Activated T-helper 1 cell treated with anti-CD3 and anti-CD28 coated beads, Interleukin-12 subunit alpha, Interleukin-12 subunit beta, Interleukin-2, Interleukin-4 antibody, amounts not matched to agents 30 ng/mL and 10 ng/mL and 1 ng/mL, durations not matched to agents 14 hours and 24 hours and 36 hours (primary cell): ENCODE data around the gene METTL2B. TPM values are rescaled to one million over a fixed set of nuclear protein-coding genes. Genes with fewer than 3 reads are reported as not detected.
"Not testable (repeated sequence)": the region's sequence is repeated elsewhere in the genome, so short reads cannot be mapped to it uniquely, and the experiment has no call there.

Source experiments
- DNase-seq: peaks from one replicate; pipeline ENCODE4 v3.0.0; 2021; ENCODE audit warnings: low spot score
- H3K27ac Mint-ChIP-seq: one replicate; pipeline ENCODE4 v1.8.0; 2021; ENCODE audit warnings: mild to moderate bottlenecking, mixed read lengths
- H3K27me3 Mint-ChIP-seq: one replicate; pipeline ENCODE4 v1.8.0; 2022; ENCODE audit warnings: mild to moderate bottlenecking, moderate library complexity, mixed read lengths; ENCODE audit not compliant: insufficient read depth
- H3K36me3 Mint-ChIP-seq: one replicate; pipeline ENCODE4 v1.8.0; 2021; ENCODE audit warnings: low read depth, mixed read lengths
- H3K4me1 Mint-ChIP-seq: one replicate; pipeline ENCODE4 v1.8.0; 2021; ENCODE audit warnings: low read depth, mixed read lengths
- H3K4me3 Mint-ChIP-seq: one replicate; pipeline ENCODE4 v1.8.0; 2021; ENCODE audit warnings: mild to moderate bottlenecking, moderate library complexity, mixed read lengths
- H3K9me3 Mint-ChIP-seq: one replicate; pipeline ENCODE4 v1.8.0; 2021; ENCODE audit warnings: mixed read lengths
- intact Hi-C: fragments of 100-400 bp; cut with micrococcal nuclease; formaldehyde crosslinking; loops from one replicate; pipeline ENCODE4 v1.15.1; 2024
- total RNA-seq: library from RNA; stranded (reverse); gene quantifications from 2 replicates; pipeline ENCODE4 v1.2.3, GENCODE V29; 2022

The METTL2B gene
- total RNA-seq, 1 donor from 2014 or later = 64.9 TPM

DNA sequence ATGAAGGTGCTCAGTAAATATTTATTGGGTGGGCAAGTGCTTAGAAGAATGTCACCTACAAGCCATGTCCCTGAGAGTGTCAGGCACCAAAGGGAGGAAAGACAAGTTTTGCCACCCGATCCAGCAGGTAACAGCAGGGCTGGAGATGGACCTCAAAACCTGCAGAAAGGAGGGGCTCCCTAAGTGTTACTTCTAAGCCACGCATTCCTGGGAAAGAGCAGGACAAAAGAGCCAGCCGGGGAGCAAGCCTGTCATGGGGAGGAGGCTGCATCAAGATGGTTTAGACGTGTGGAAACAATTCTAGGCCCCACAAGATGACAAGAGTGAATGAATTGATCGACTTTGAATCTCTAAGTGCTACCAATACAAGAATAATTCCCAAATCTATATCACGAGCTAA is 38.7 kb downstream of the METTL2B start:
- H3K27me3 Mint-ChIP-seq, H3K36me3 Mint-ChIP-seq, H3K4me1 Mint-ChIP-seq, H3K27ac Mint-ChIP-seq, DNase-seq, H3K9me3 Mint-ChIP-seq, H3K4me3 Mint-ChIP-seq, intact Hi-C loops: not testable (repeated sequence)

- H3K4me3 Mint-ChIP-seq, H3K27me3 Mint-ChIP-seq, H3K27ac Mint-ChIP-seq, H3K4me1 Mint-ChIP-seq, intact Hi-C loops, H3K36me3 Mint-ChIP-seq, DNase-seq, H3K9me3 Mint-ChIP-seq: not testable (repeated sequence)
These were observed 40.5 kb downstream of the METTL2B start for GRCh38 chr7:128517023-128517422.

- H3K27me3 Mint-ChIP-seq, H3K36me3 Mint-ChIP-seq, H3K9me3 Mint-ChIP-seq, DNase-seq, H3K27ac Mint-ChIP-seq, H3K4me1 Mint-ChIP-seq, H3K4me3 Mint-ChIP-seq, intact Hi-C loops: not testable (repeated sequence)
These were observed 46.8 kb downstream of the METTL2B start for GRCh38 chr7:128523226-128523931.

- H3K4me1 Mint-ChIP-seq, H3K27me3 Mint-ChIP-seq, DNase-seq, H3K9me3 Mint-ChIP-seq, intact Hi-C loops, H3K36me3 Mint-ChIP-seq, H3K4me3 Mint-ChIP-seq: not testable (repeated sequence)
- H3K27ac Mint-ChIP-seq = peak overlapping the region; percentile 23
These were observed 47.5 kb downstream of the METTL2B start for GRCh38 chr7:128523932-128524524.

DNA sequence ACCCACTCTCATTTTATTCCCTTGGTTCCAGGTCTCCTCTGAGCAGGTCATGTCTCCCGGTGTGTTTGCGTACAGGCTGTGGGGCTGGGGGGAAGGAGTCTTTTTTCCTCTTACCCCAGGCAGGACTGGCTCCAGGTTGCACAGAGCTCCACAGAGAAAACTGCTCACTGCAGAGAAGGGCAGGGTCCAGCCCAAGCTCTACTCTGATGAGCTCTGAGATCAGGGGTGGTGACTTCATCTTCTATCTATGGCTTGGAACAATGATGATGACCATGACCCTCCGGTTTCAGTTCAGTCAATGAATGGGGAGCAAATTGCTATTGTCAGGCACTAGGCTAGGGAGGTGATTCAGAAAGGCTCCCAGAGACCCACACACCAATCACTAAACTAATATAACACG is 49.0 kb downstream of the METTL2B start:
- H3K4me1 Mint-ChIP-seq, H3K36me3 Mint-ChIP-seq, DNase-seq, H3K4me3 Mint-ChIP-seq, H3K9me3 Mint-ChIP-seq, H3K27me3 Mint-ChIP-seq, H3K27ac Mint-ChIP-seq, intact Hi-C loops: not testable (repeated sequence)

- H3K27ac Mint-ChIP-seq = not testable (repeated sequence)
These were observed 49.5 kb downstream of the METTL2B start for GRCh38 chr7:128526062-128526466.

GRCh38 chr7:128529191-128529590 is 52.6 kb downstream of the METTL2B start:
- H3K9me3 Mint-ChIP-seq, H3K27ac Mint-ChIP-seq, DNase-seq, H3K27me3 Mint-ChIP-seq, H3K4me3 Mint-ChIP-seq, intact Hi-C loops: not testable (repeated sequence)
- Mint-ChIP-seq H3K36me3 (peaks cover 14% of the 10 kb centered on the region), H3K4me1 (peaks cover 28% of the 10 kb centered on the region)

More at GRCh38 chr7:128526062-128526466, 49.5 kb downstream of the METTL2B start:
- H3K4me3 Mint-ChIP-seq, H3K36me3 Mint-ChIP-seq, DNase-seq, intact Hi-C loops, H3K27me3 Mint-ChIP-seq, H3K4me1 Mint-ChIP-seq, H3K9me3 Mint-ChIP-seq: not testable (repeated sequence)

DNA sequence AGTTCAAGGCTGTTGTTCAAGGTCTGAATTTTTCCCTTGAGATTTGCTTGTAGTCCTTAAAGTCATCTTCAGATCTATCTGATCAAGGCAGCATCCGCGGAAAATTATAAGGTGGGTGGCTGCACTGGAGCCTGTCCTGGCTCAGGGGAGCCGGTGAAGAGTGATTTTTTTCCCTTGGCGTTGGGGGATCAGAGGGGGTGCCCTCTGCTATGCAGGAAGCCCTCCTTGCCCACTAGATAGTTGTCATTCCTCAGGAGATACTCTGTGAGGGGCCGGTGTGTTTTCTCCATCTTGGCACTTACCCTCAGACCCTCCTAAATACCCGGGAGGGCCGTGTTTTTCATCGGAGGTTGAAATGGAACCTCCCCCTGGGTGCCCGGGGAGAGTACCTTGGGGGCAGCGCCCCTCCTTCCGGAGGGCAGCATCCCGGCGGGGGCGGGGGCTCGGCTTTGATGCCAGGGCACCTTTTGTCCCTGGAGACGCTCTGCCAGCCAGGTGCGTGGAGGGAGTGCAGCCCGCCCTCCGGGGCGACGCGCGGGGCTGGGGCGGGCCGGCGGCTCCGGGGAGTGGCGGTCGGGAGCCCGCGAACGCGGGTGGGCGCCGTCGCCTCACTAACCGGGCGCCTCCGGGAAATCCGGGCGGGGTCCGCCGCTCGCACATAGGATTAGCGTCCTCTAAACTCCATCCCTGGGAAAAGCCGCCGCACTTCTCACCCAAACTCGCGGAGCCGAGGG is 53.7 kb downstream of the METTL2B start:
- H3K27me3 Mint-ChIP-seq, H3K9me3 Mint-ChIP-seq: not testable (repeated sequence)
- intact Hi-C loops = loop anchor here (5.0 to 10.0 kb wide), 3 partner anchors 123 to 875 kb away; partner anchors contain the start of genes IMPDH1, RBM28 and SND1
- Mint-ChIP-seq H3K4me3 (peak overlapping the region; percentile 90), H3K4me1 (peaks cover 35% of the 10 kb centered on the region), H3K36me3 (peaks cover 20% of the 10 kb centered on the region), H3K27ac (peak overlapping the region; percentile 88)
- peak; percentile 20 for DNase-seq

DNA sequence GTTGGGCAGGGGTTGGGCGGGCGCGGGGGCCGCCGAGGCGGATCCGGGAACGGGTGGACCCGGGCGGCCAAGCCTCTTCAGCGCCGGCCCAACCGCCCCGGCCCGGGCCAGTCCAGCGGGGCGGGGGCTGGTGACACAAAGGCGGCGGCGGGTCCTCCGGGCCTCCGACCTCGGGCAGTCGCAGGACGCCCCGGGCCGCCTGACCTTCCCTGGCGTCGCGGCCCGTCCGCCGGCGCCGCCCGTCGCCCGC is 54.2 kb downstream of the METTL2B start:
- intact Hi-C loops = loop anchor here (1.0 to 10.0 kb wide), 5 partner anchors 75 to 876 kb away; partner anchors contain the start of genes HILPDA, IMPDH1, RBM28 and SND1
- H3K9me3 Mint-ChIP-seq = no peaks in the 10 kb centered on the region
- H3K36me3 Mint-ChIP-seq = peaks cover 24% of the 10 kb centered on the region
- H3K27ac Mint-ChIP-seq = no peak overlapping the region
- H3K27me3 Mint-ChIP-seq = no peaks in the 10 kb centered on the region
- H3K4me1 Mint-ChIP-seq = peaks cover 40% of the 10 kb centered on the region
- no peak overlapping the region for H3K4me3 Mint-ChIP-seq
- no peak for DNase-seq

- peak; percentile 66 for DNase-seq
- not testable (repeated sequence) for H3K27ac Mint-ChIP-seq, H3K9me3 Mint-ChIP-seq, H3K27me3 Mint-ChIP-seq
- Mint-ChIP-seq H3K4me1 (peaks cover 41% of the 10 kb centered on the region), H3K36me3 (peaks cover 24% of the 10 kb centered on the region), H3K4me3 (peak overlapping the region; percentile 64)
- intact Hi-C loops = loop anchor here (1.0 to 10.0 kb wide), 5 partner anchors 76 to 877 kb away; partner anchors contain the start of genes HILPDA, IMPDH1, RBM28 and SND1
These were observed 54.8 kb downstream of the METTL2B start for GRCh38 chr7:128531105-128531954.

DNA sequence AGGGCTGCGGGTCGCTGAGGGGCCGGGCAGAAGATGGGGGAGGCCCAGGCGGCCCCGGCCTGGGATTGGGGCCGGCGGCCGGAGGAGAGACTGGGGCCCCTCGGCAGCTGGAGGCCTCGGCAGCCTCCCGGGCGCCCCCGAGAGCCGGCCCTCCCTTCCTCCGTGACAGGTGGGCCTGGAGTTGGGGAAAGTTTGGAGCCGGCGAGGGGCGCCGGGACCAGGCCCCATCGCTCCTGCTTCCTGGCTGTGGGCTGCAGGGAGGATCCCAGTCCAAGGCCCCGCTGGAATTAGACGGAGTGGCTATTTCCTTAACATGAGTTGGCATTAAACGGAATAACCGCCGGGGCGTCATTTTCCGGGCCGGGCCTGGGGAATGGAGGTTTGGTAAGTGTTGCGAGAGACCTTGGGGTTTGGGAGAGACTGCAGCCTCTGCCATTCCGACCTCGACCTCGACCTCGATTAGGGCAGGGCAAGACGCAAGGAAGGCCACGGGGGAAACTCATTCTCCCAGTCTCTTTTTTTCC is 55.5 kb downstream of the METTL2B start:
- peaks cover 27% of the 10 kb centered on the region for H3K36me3 Mint-ChIP-seq
- peak overlapping the region; percentile 90 for H3K27ac Mint-ChIP-seq
- not testable (repeated sequence) for H3K27me3 Mint-ChIP-seq, H3K9me3 Mint-ChIP-seq
- H3K4me1 Mint-ChIP-seq = peaks cover 41% of the 10 kb centered on the region
- peak overlapping the region; percentile 93 for H3K4me3 Mint-ChIP-seq
- intact Hi-C loops = loop anchor here (1.0 to 10.0 kb wide), 7 partner anchors 55 to 877 kb away; partner anchors contain the start of genes CALU, HILPDA, IMPDH1 and METTL2B
- DNase-seq = peak; percentile 32

GRCh38 chr7:128532956-128533355 is 56.4 kb downstream of the METTL2B start:
- H3K27ac Mint-ChIP-seq = peak overlapping the region; percentile 90
- H3K4me1 Mint-ChIP-seq = peaks cover 41% of the 10 kb centered on the region
- not testable (repeated sequence) for DNase-seq, H3K27me3 Mint-ChIP-seq, H3K9me3 Mint-ChIP-seq
- H3K4me3 Mint-ChIP-seq = peak overlapping the region; percentile 93
- H3K36me3 Mint-ChIP-seq = peaks cover 28% of the 10 kb centered on the region
- intact Hi-C loops = loop anchor here (2.0 to 10.0 kb wide), 5 partner anchors 56 to 878 kb away; partner anchors contain the start of genes CALU, IMPDH1, METTL2B and RBM28
